Endodermal cell (in vitro differentiated cells): ENCODE data around the gene CCDC24. TPM values are rescaled to one million over a fixed set of nuclear protein-coding genes. Genes with fewer than 3 reads are reported as not detected.
A peak's percentile ranks its signal among the peaks of the same experiment; 100 is the strongest.

Experiments
- DNase-seq: peaks from one replicate; pipeline ENCODE4 v3.0.0-alpha.2; 2017
- H3K27ac ChIP-seq: 2 replicates; pipeline ENCODE4 v1.5.1; 2013; ENCODE audit warnings: mild to moderate bottlenecking, low read depth, low read length, moderate library complexity
- H3K27me3 ChIP-seq: 2 replicates; pipeline ENCODE4 v1.6.1; 2013; ENCODE audit warnings: mild to moderate bottlenecking, low read length, moderate library complexity; ENCODE audit not compliant: insufficient read depth, control insufficient read depth, poor library complexity, severe bottlenecking
- H3K36me3 ChIP-seq: 2 replicates; pipeline ENCODE4 v1.7.0; 2013; ENCODE audit warnings: mild to moderate bottlenecking, low read length, moderate library complexity; ENCODE audit not compliant: control insufficient read depth, insufficient read depth
- H3K4me1 ChIP-seq: one replicate; pipeline ENCODE4 v1.7.0; 2013; ENCODE audit warnings: low read length; ENCODE audit not compliant: control insufficient read depth, insufficient read depth
- H3K4me3 ChIP-seq: 2 replicates; pipeline ENCODE4 v1.5.1; 2013; ENCODE audit warnings: mild to moderate bottlenecking, low read length, moderate library complexity
- H3K9ac ChIP-seq: 2 replicates; pipeline ENCODE4 v1.6.1; 2013; ENCODE audit warnings: mild to moderate bottlenecking, low read length, moderate library complexity; ENCODE audit not compliant: poor library complexity, severe bottlenecking; ENCODE audit errors: extremely low read depth
- H3K9me3 ChIP-seq: 2 replicates; pipeline ENCODE4 v1.6.1; 2013; ENCODE audit warnings: mild to moderate bottlenecking, low read length, moderate library complexity; ENCODE audit not compliant: control insufficient read depth
- H3K27ac Mint-ChIP-seq: 2 replicates; pipeline ENCODE4 v1.8.0; 2020; ENCODE audit warnings: mixed read lengths
- H3K27me3 Mint-ChIP-seq: 2 replicates; pipeline ENCODE4 v1.8.0; 2021; ENCODE audit warnings: mild to moderate bottlenecking, mixed read lengths; ENCODE audit not compliant: insufficient read depth
- H3K36me3 Mint-ChIP-seq: 2 replicates; pipeline ENCODE4 v1.8.0; 2020; ENCODE audit warnings: low read depth, mixed read lengths
- H3K4me1 Mint-ChIP-seq: 2 replicates; pipeline ENCODE4 v1.8.0; 2020; ENCODE audit warnings: mixed read lengths
- H3K4me3 Mint-ChIP-seq: 2 replicates; pipeline ENCODE4 v1.8.0; 2020; ENCODE audit warnings: mild to moderate bottlenecking, moderate library complexity, mixed read lengths
- H3K9me3 Mint-ChIP-seq: 2 replicates; pipeline ENCODE4 v1.8.0; 2020; ENCODE audit warnings: mild to moderate bottlenecking, mixed read lengths
- CTCF ChIP-seq: fragments of 200-600 bp; sonication (generic); conservative IDR thresholded peaks from 2 replicates; pipeline ENCODE4 v1.5.0; 2021; ENCODE audit warnings: antibody characterized with exemption, mild to moderate bottlenecking
- WGBS, 2 experiments: methylation state at CpG; one replicate each; pipeline versions ENCODE4 v1.1.5 to v1.1.7; 2013; ENCODE audit warnings: missing lambda C conversion rate in 2 of 2, mixed read lengths in 1 of 2; ENCODE audit not compliant: insufficient coverage in 1 of 2, insufficient read length in 1 of 2; 5-methylcytosine and 5-hydroxymethylcytosine counted together
- total RNA-seq, 2 donors: library from RNA; stranded (reverse); fragmentation: NEBNext Ultra II Directional in 1 of 2; extraction: Animal tissue kit (Norgen Biotek cat#: 25700) in 1 of 2; gene quantifications; 2 replicates in 1 of 2; 3 replicates in 1 of 2; pipeline ENCODE4 v1.2.1, GENCODE V29; 2021

Gene CCDC24
- total RNA-seq, 2 donors from 2014 or later, result 26.6 to 31.1 TPM

DNA sequence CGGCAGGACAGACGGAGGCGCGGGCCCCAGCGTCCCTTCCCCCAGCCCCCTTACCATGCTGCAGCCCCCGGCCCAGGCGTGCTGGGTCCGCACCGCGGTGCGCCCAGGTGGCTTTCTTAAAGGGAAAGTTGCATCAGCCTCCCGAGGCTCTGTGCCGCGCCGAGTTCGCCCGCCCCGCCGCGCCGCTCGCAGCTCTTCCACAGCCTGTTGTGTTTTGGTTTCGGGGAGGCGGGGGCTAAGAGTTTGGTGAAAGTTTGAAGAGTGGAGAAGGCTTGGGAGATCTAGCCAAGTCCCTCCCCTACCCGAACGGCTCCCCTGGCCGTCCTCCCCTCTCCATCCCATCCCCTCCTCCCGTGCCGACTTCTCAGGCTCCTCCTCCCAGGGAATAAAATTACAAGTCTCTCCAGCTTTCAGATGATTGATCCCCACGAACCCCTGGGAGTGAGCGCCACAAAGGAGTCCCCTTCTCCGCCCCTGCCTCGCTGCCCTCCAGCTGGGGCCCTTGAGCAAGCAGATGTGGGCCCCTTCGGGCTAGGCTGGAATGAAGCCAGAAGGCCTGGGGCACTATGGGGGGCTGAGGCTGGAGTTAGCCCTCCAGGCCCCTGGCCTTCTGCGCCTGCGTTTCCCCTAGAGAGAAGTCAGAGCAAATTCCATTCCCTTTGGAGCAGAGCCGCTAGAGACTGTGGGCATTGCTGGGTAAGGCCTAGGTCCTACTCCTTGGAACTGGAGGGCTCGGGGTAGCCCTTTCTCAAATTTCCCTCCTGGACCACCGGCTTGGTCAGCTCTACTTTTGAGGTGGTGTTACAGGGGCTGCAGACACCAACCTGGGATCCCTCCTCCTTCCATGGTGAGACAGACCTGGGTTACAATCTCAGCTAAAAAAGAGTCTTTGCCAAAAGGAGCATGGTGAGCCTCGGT lies 40.1 kb downstream of the CCDC24 start, which contains the start of gene SLC6A9:
TSS of gene SLC6A9 (minus strand) at position 211 of the 918 bp plus-strand sequence. CDS start 7,185 bp downstream, outside the sequence.
- no peaks in the 10 kb centered on the region for H3K27me3 ChIP-seq
- H3K9me3 ChIP-seq, result no peaks in the 10 kb centered on the region
- H3K4me1 ChIP-seq, result peaks cover 13% of the 10 kb centered on the region
- no peaks in the 10 kb centered on the region for H3K36me3 ChIP-seq
- peak within 1 kb of the TSS; percentile 93 for H3K4me3 ChIP-seq
- peak within 1 kb of the TSS; percentile 78 for H3K4me3 Mint-ChIP-seq
- H3K27ac Mint-ChIP-seq, result peak within 1 kb of the TSS; percentile 90
- DNase-seq, result peak; percentile 88
- no peak for TF ChIP-seq CTCF
- H3K9ac ChIP-seq, result peak within 1 kb of the TSS; percentile 64
- no peaks in the 10 kb centered on the region for H3K36me3 Mint-ChIP-seq
- no peaks in the 10 kb centered on the region for H3K9me3 Mint-ChIP-seq
- WGBS, 2 experiments, result 8 to 22% methylated on average over 8 to 39 of the region's 40 CpGs
- peaks cover 8% of the 10 kb centered on the region for H3K27me3 Mint-ChIP-seq
- H3K4me1 Mint-ChIP-seq, result peaks cover 30% of the 10 kb centered on the region
- peak within 1 kb of the TSS; percentile 93 for H3K27ac ChIP-seq

DNA sequence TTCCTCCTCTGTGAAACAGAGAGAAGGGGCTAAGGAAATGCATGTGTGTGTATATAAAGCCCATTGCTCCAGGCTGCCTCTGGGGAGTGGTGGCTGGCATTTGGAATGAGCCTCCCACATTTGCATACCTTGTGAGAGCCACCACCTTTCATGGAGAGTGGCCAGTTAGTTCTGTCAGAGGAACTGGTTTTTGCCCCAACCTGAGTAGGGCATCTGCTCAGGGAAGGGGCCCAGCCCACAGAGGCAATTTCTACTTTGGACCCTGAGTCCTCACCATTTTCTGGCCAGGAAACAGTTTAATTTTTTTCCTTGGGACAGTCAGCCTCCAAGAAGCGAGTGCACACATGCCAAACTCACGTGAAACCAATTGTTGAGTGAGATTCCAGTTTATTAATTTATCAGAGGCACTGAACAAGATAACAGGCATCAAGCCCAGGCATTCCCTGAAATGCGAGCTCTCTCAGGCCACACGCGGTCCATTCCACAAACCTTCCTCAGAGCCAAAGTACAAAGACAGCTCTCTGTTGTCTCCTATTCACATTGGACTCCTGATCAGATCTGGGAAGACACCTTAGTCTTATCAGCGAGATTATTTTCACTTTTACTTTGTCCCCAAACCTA lies 40.9 kb downstream of the CCDC24 start:
- Histone ChIP-seq H3K9ac (no peak overlapping the region), H3K27ac (peak overlapping the region; percentile 93), H3K4me1 (peaks cover 13% of the 10 kb centered on the region), H3K4me3 (peak overlapping the region; percentile 93), H3K27me3 (no peaks in the 10 kb centered on the region), H3K9me3 (no peaks in the 10 kb centered on the region), H3K36me3 (no peaks in the 10 kb centered on the region)
- Mint-ChIP-seq H3K9me3 (no peaks in the 10 kb centered on the region), H3K27me3 (peaks cover 8% of the 10 kb centered on the region), H3K27ac (no peak overlapping the region), H3K4me1 (peaks cover 30% of the 10 kb centered on the region), H3K36me3 (no peaks in the 10 kb centered on the region), H3K4me3 (peak overlapping the region; percentile 78)
- TF ChIP-seq CTCF, result no peak
- WGBS, 2 experiments, result 85 to 86% methylated on average over 6 of the region's 6 CpGs
- no peak for DNase-seq

- peaks cover 8% of the 10 kb centered on the region for H3K27me3 Mint-ChIP-seq
- H3K4me3 Mint-ChIP-seq, result no peak overlapping the region
- H3K9me3 Mint-ChIP-seq, result no peaks in the 10 kb centered on the region
- Histone ChIP-seq H3K36me3 (no peaks in the 10 kb centered on the region), H3K4me1 (peaks cover 13% of the 10 kb centered on the region), H3K9ac (no peak overlapping the region), H3K27me3 (no peaks in the 10 kb centered on the region), H3K27ac (no peak overlapping the region), H3K4me3 (no peak overlapping the region), H3K9me3 (no peaks in the 10 kb centered on the region)
- peaks cover 28% of the 10 kb centered on the region for H3K4me1 Mint-ChIP-seq
- TF ChIP-seq CTCF, result no peak
- WGBS, 2 experiments, result 86 to 92% methylated on average over 1 to 8 of the region's 8 CpGs
- no peaks in the 10 kb centered on the region for H3K36me3 Mint-ChIP-seq
- H3K27ac Mint-ChIP-seq, result no peak overlapping the region
- no peak for DNase-seq
Observed at GRCh38 chr1:44033041-44033575, 41.7 kb downstream of the CCDC24 start.
